Measurements from ENCODE around the gene EDAR. TPM values are rescaled to one million over a fixed set of nuclear protein-coding genes. Genes with fewer than 3 reads are reported as not detected.

EDAR gene
- polyA plus RNA-seq, 2 of the 4 experiments (the other 2 are of a cell fraction), result 0.05 to 0.26 TPM

DNA sequence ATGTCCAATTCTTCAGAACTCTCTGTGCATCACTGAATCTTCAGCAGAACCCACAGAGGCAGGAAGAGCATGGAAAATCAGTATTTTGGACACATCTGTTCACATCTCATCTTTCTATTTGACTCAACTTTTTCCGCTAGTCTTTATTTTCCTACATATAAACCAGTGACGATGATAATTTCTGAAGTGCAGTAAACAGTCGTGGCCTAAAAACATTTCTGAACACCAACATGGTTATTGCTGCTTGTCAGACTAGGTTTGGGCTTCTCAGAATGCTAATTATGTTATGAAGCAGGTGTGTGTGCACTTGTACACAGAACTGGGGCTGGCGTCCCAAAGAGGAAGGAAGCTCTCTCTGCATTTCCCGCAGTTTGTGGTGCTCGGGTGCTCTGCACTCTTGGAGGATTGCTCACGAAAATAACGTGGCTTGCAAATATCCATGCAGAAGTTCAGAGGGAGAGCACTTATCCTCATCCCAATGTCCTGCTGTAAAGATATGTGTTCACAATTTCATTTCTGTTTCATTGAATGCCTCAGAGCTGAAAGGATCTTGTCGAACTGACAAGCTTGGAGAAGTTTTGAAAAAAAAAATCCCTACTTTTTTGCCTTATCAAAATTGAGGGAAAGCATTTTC is 50.8 kb downstream of the EDAR start:
- H3K4me3 ChIP-seq, result no peak overlapping the region
- FAIRE-seq (no peak), DNase-seq (ENCODE audit: low read depth in 1 of 2, low spot score in 1 of 2) (no peak), ATAC-seq (no peak)
- WGBS (ENCODE audit: missing lambda C conversion rate), result 75% methylated on average over 9 of the region's 9 CpGs
- CTCF ChIA-PET, result no interaction called here
- H3K27ac ChIP-seq, result no peak overlapping the region
- POLR2A ChIA-PET, result no interaction called here
- peaks cover 10% of the 10 kb centered on the region; the same call in 1 of the 3 replicates for H3K4me1 ChIP-seq
- no peak overlapping the region for H3K4me2 ChIP-seq
- no peak for TF ChIP-seq MAFK (IDR thresholded peaks at IDR 0.05; ENCODE audit: partially characterized antibody)
- TF ChIP-seq RARB (CRISPR knock-in tag; IDR thresholded peaks at IDR 0.05), result no peak
- no peak for TF ChIP-seq KDM1A (IDR thresholded peaks at IDR 0.05; ENCODE audit: low read depth)
- TF ChIP-seq CHD2 (IDR thresholded peaks at IDR 0.05; ENCODE audit: low read length, partially characterized antibody), result no peak
- TF ChIP-seq RCOR1 (IDR thresholded peaks at IDR 0.05; ENCODE audit: low read depth, low read length), result no peak
- TF ChIP-seq ATOH8 (CRISPR knock-in tag; IDR thresholded peaks at IDR 0.05; ENCODE audit: low read depth), result no peak
- no peaks in the 10 kb centered on the region for H3K9me3 ChIP-seq

DNA sequence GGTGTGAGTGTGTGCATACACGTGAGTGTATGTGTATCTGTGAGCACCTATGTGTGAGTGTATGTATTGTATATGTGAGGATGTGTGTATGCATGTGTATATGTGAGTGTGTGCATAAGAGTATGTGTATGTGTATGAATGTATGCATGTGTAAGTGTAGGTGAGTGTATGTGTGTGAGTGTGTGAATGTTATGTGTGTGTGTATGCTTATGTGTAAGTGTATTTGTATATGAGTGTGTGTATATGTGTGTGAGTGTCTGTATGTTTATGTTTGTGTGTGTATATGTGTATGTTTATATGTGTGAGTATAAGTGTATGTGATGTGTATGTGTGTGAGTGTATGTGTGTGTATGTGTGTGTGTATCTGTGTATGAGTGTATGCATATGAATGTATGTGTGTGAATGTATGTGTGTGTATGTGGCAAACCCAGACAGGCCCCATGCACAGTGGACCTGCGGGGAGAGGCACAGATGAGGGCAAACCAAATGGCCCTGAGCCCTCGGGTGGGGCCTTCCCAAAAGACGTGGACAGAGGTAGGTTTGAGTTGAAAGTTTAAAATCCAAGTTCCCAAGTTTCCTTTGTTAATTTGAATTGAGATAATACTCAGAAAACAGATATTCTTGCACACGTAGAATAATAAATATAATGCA is 51.5 kb downstream of the EDAR start:
- DNase-seq (ENCODE audit: low read depth in 1 of 2, low spot score in 1 of 2) (no peak), FAIRE-seq (no peak), ATAC-seq (no peak)
- ChIA-PET CTCF (no interaction called here), POLR2A (no interaction called here)
- Histone ChIP-seq H3K27ac (no peak overlapping the region), H3K9me3 (no peaks in the 10 kb centered on the region), H3K4me3 (no peak overlapping the region), H3K4me1 (peaks cover 10% of the 10 kb centered on the region; the same call in 1 of the 3 replicates), H3K4me2 (no peak overlapping the region)
- TF ChIP-seq, protein P1, sequence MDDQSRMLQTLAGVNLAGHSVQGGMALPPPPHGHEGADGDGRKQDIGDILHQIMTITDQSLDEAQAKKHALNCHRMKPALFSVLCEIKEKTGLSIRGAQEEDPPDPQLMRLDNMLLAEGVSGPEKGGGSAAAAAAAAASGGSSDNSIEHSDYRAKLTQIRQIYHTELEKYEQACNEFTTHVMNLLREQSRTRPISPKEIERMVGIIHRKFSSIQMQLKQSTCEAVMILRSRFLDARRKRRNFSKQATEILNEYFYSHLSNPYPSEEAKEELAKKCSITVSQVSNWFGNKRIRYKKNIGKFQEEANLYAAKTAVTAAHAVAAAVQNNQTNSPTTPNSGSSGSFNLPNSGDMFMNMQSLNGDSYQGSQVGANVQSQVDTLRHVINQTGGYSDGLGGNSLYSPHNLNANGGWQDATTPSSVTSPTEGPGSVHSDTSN (IDR thresholded peaks at IDR 0.05), result no peak
- TF ChIP-seq MAX (IDR thresholded peaks at IDR 0.05) (no peak), EP300 (IDR thresholded peaks at IDR 0.05) (no peak), POLR2AphosphoS2 (conservative IDR thresholded peaks at IDR 0.05; ENCODE audit: low read length) (no peak), REST (IDR thresholded peaks at IDR 0.05) (no peak), RNF2 (IDR thresholded peaks at IDR 0.05; ENCODE audit: borderline replicate concordance, low read depth) (no peak), MAZ (IDR thresholded peaks at IDR 0.05; ENCODE audit: borderline replicate concordance, low read depth, low read length) (no peak), RCOR1 (IDR thresholded peaks at IDR 0.05; ENCODE audit: low read depth, low read length) (no peak), ZSCAN20 (CRISPR knock-in tag; IDR thresholded peaks at IDR 0.05) (no peak), ZNF302 (CRISPR knock-in tag; IDR thresholded peaks at IDR 0.05) (no peak), CHD4 (IDR thresholded peaks at IDR 0.05; ENCODE audit: borderline replicate concordance) (no peak), HOXB5 (CRISPR knock-in tag; IDR thresholded peaks at IDR 0.05) (no peak), NFE2L2 (conservative IDR thresholded peaks at IDR 0.05; ENCODE audit: low read length) (no peak), JUNB (IDR thresholded peaks at IDR 0.05) (no peak), BHLHE40 (IDR thresholded peaks at IDR 0.05; ENCODE audit: low read depth, low read length) (no peak), KDM5A (IDR thresholded peaks at IDR 0.05) (no peak), JUN (IDR thresholded peaks at IDR 0.05) (no peak)
- TF ChIP-seq, protein P2, sequence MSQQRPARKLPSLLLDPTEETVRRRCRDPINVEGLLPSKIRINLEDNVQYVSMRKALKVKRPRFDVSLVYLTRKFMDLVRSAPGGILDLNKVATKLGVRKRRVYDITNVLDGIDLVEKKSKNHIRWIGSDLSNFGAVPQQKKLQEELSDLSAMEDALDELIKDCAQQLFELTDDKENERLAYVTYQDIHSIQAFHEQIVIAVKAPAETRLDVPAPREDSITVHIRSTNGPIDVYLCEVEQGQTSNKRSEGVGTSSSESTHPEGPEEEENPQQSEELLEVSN (IDR thresholded peaks at IDR 0.05; ENCODE audit: borderline replicate concordance, low read depth), result no peak
- TF ChIP-seq, protein P3, sequence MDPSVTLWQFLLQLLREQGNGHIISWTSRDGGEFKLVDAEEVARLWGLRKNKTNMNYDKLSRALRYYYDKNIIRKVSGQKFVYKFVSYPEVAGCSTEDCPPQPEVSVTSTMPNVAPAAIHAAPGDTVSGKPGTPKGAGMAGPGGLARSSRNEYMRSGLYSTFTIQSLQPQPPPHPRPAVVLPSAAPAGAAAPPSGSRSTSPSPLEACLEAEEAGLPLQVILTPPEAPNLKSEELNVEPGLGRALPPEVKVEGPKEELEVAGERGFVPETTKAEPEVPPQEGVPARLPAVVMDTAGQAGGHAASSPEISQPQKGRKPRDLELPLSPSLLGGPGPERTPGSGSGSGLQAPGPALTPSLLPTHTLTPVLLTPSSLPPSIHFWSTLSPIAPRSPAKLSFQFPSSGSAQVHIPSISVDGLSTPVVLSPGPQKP (IDR thresholded peaks at IDR 0.05; ENCODE audit: low read depth, low read length), result no peak
- 52% methylated on average over 5 of the region's 5 CpGs for WGBS (ENCODE audit: missing lambda C conversion rate)
